GM23338 (cell line): ENCODE measurements around the gene PSMD12. TPM values are rescaled to one million over a fixed set of nuclear protein-coding genes. Genes with fewer than 3 reads are reported as not detected.

Experiments used
- ATAC-seq: fragments of 200-7000 bp; cut with Tn5 transposase; 3 replicates; pipeline ENCODE4 v1.9.1; 2020
- DNase-seq: peaks from one replicate; pipeline ENCODE4 v3.0.0-alpha.2; 2015; ENCODE audit warnings: low spot score
- H2AFZ ChIP-seq: fragments of 200-600 bp; sonication (generic); 2 replicates; pipeline ENCODE4 v1.8.0; 2016; ENCODE audit warnings: antibody characterized with exemption, mild to moderate bottlenecking, moderate library complexity
- H3F3A ChIP-seq: fragments of 200-600 bp; sonication (generic); replicated peaks from 2 replicates; pipeline ENCODE4 v1.8.0; 2017; ENCODE audit warnings: antibody characterized with exemption, mixed run types, low read depth
- H3K27ac ChIP-seq: fragments of 200-600 bp; sonication (generic); 2 replicates; pipeline ENCODE4 v1.6.1; 2016; ENCODE audit warnings: low read depth
- H3K27me3 ChIP-seq: fragments of 200-600 bp; sonication (generic); 2 replicates; pipeline ENCODE4 v1.8.0; 2016; ENCODE audit warnings: mild to moderate bottlenecking, mixed run types, moderate library complexity; ENCODE audit not compliant: insufficient read depth
- H3K36me3 ChIP-seq: fragments of 200-600 bp; sonication (generic); 2 replicates; pipeline ENCODE4 v1.8.0; 2016; ENCODE audit warnings: mild to moderate bottlenecking; ENCODE audit not compliant: insufficient read depth
- H3K4me1 ChIP-seq: fragments of 200-600 bp; sonication (generic); 2 replicates; pipeline ENCODE4 v1.8.0; 2016; ENCODE audit warnings: mild to moderate bottlenecking, moderate library complexity; ENCODE audit not compliant: insufficient read depth
- H3K4me2 ChIP-seq: fragments of 200-600 bp; sonication (generic); 2 replicates; pipeline ENCODE4 v1.7.1; 2017; ENCODE audit warnings: mixed run types
- H3K4me3 ChIP-seq: fragments of 200-600 bp; sonication (generic); 2 replicates; pipeline ENCODE4 v1.6.1; 2016; ENCODE audit warnings: mixed run types
- H3K79me2 ChIP-seq: fragments of 200-600 bp; sonication (generic); replicated peaks from 2 replicates; pipeline ENCODE4 v1.8.0; 2017; ENCODE audit warnings: mild to moderate bottlenecking; ENCODE audit not compliant: insufficient read depth
- H3K9me2 ChIP-seq: fragments of 200-600 bp; sonication (generic); 2 replicates; pipeline ENCODE4 v1.8.0; 2017; ENCODE audit not compliant: insufficient read depth
- H4K20me1 ChIP-seq: fragments of 200-600 bp; sonication (generic); replicated peaks from 2 replicates; pipeline ENCODE4 v1.8.0; 2017; ENCODE audit warnings: mild to moderate bottlenecking; ENCODE audit not compliant: insufficient read depth
- H3K27ac Mint-ChIP-seq: 2 replicates; pipeline ENCODE4 v1.8.0; 2020; ENCODE audit warnings: inconsistent platforms, mild to moderate bottlenecking, moderate library complexity, mixed read lengths
- H3K27me3 Mint-ChIP-seq: 3 replicates; pipeline ENCODE4 v1.8.0; 2022; ENCODE audit warnings: low read depth, mild to moderate bottlenecking, moderate library complexity, mixed read lengths, inconsistent platforms; ENCODE audit not compliant: insufficient read depth, poor library complexity
- H3K36me3 Mint-ChIP-seq: 3 replicates; pipeline ENCODE4 v1.8.0; 2021; ENCODE audit warnings: low read depth, mild to moderate bottlenecking, inconsistent platforms, moderate library complexity, mixed read lengths
- H3K4me1 Mint-ChIP-seq: 3 replicates; pipeline ENCODE4 v1.8.0; 2020; ENCODE audit warnings: mild to moderate bottlenecking, inconsistent platforms, mixed read lengths
- H3K4me3 Mint-ChIP-seq: 3 replicates; pipeline ENCODE4 v1.8.0; 2021; ENCODE audit warnings: moderate library complexity, mild to moderate bottlenecking, inconsistent platforms, mixed read lengths
- H3K9me3 Mint-ChIP-seq: 3 replicates; pipeline ENCODE4 v1.8.0; 2020; ENCODE audit warnings: moderate library complexity, mild to moderate bottlenecking, inconsistent platforms, mixed read lengths
- CREB1 ChIP-seq: fragments of 250-450 bp; sonication (Bioruptor Pico); IDR thresholded peaks from 2 replicates; pipeline ENCODE4 v1.5.0; 2020; ENCODE audit warnings: low read depth, mild to moderate bottlenecking, moderate library complexity
- CTCF ChIP-seq, 2 experiments: fragments of 200-600 bp in 1 of 2; sonication (generic) in 1 of 2; conservative IDR thresholded peaks; 2 replicates each; pipeline versions ENCODE4 v1.5.1 to v1.6.1; 2016 to 2017; ENCODE audit warnings: antibody characterized with exemption in 2 of 2, low read depth in 2 of 2, mild to moderate bottlenecking in 2 of 2, moderate library complexity in 1 of 2
- ETS1 ChIP-seq: IDR thresholded peaks from 2 replicates; pipeline ENCODE4 v1.6.1; 2016; ENCODE audit warnings: antibody characterized with exemption
- EZH2 ChIP-seq: fragments of 200-600 bp; sonication (generic); IDR thresholded peaks from one replicate; pipeline ENCODE4 v1.8.0; 2017; ENCODE audit warnings: antibody characterized with exemption, mild to moderate bottlenecking, low read depth; ENCODE audit not compliant: unreplicated experiment
- EZH2phosphoT487 ChIP-seq: fragments of 200-600 bp; sonication (generic); IDR thresholded peaks from one replicate; pipeline ENCODE4 v1.8.1; 2018; ENCODE audit warnings: antibody characterized with exemption; ENCODE audit not compliant: unreplicated experiment
- JUNB ChIP-seq: IDR thresholded peaks from one replicate; pipeline ENCODE4 v1.6.1; 2016; ENCODE audit warnings: antibody characterized with exemption; ENCODE audit not compliant: unreplicated experiment
- NANOG ChIP-seq: IDR thresholded peaks from 2 replicates; pipeline ENCODE4 v1.6.1; 2016; ENCODE audit warnings: antibody characterized with exemption, borderline replicate concordance
- POLR2AphosphoS5 ChIP-seq: IDR thresholded peaks from 2 replicates; pipeline ENCODE4 v1.6.1; 2016; ENCODE audit warnings: antibody characterized with exemption, low read depth
- STAT1 ChIP-seq: IDR thresholded peaks from one replicate; pipeline ENCODE4 v1.6.1; 2016; ENCODE audit warnings: antibody characterized with exemption; ENCODE audit not compliant: unreplicated experiment
- ZNF114 ChIP-seq: fragments of 250-450 bp; sonication (Bioruptor Pico); IDR thresholded peaks from 2 replicates; pipeline ENCODE4 v1.5.0; 2020; ENCODE audit warnings: mild to moderate bottlenecking, moderate library complexity
- ZNF462 ChIP-seq: fragments of 250-450 bp; sonication (Bioruptor Pico); IDR thresholded peaks from 2 replicates; pipeline ENCODE4 v1.5.0; 2020; ENCODE audit warnings: mild to moderate bottlenecking, moderate library complexity
- polyA plus RNA-seq: library from polyadenylated mRNA; unstranded; fragments of >200 nt; fragmentation: Nextera tagmentation; extraction: Ambion mirVana; gene quantifications from 2 replicates; pipeline ENCODE4 v1.2.1, GENCODE V29; 2016
- total RNA-seq: library from RNA; depleted of rRNA; stranded (reverse); fragments of >200 nt; shearing (Covaris generic); gene quantifications from 2 replicates; pipeline ENCODE4 v1.2.3, GENCODE V29; 2014

Gene PSMD12
- total and polyA plus RNA-seq, 2 experiments from 2014 or later = 73.7 to 146 TPM

- Histone ChIP-seq H3K4me1 (peaks cover 16% of the 10 kb centered on the region), H3K27me3 (no peaks in the 10 kb centered on the region), H3K4me2 (peak overlapping the region; percentile 96), H3K27ac (peak overlapping the region; percentile 85), H2AFZ (peak overlapping the region; percentile 78; the same call in 1 of the 2 replicates), H3K36me3 (no peaks in the 10 kb centered on the region), H3K79me2 (peaks cover 60% of the 10 kb centered on the region), H3F3A (peaks cover 21% of the 10 kb centered on the region; the same call in 1 of the 2 replicates), H3K4me3 (peak overlapping the region; percentile 91), H4K20me1 (no peaks in the 10 kb centered on the region), H3K9me2 (no peaks in the 10 kb centered on the region)
- DNase-seq (no peak), ATAC-seq (no peak)
- H3K27me3 Mint-ChIP-seq = peaks cover 15% of the 10 kb centered on the region
- peak overlapping the region; percentile 83 for H3K4me3 Mint-ChIP-seq
- H3K9me3 Mint-ChIP-seq = peaks cover 9% of the 10 kb centered on the region; the same call in 2 of the 3 replicates
- H3K36me3 Mint-ChIP-seq = peaks cover 40% of the 10 kb centered on the region
- H3K4me1 Mint-ChIP-seq = peaks cover 36% of the 10 kb centered on the region
- peak overlapping the region; percentile 54; the same call in 1 of the 2 replicates for H3K27ac Mint-ChIP-seq
- TF ChIP-seq ZNF114 (CRISPR knock-in tag) (no peak), CREB1 (CRISPR knock-in tag) (no peak), POLR2AphosphoS5 (no peak), STAT1 (no peak), JUNB (no peak), NANOG (no peak), EZH2phosphoT487 (no peak)
Measured at GRCh38 chr17:67379251-67379630, 12.9 kb upstream of the PSMD12 start.

GRCh38 chr17:67378454-67379250, 12.3 kb upstream of the PSMD12 start:
- Histone ChIP-seq H3K36me3 (no peaks in the 10 kb centered on the region), H3F3A (peaks cover 21% of the 10 kb centered on the region; the same call in 1 of the 2 replicates), H3K79me2 (peaks cover 54% of the 10 kb centered on the region), H3K27me3 (no peaks in the 10 kb centered on the region), H3K9me2 (no peaks in the 10 kb centered on the region), H3K4me1 (peaks cover 16% of the 10 kb centered on the region), H2AFZ (peak overlapping the region; percentile 99), H3K27ac (peak overlapping the region; percentile 85), H3K4me3 (peak overlapping the region; percentile 91), H3K4me2 (peak overlapping the region; percentile 96), H4K20me1 (no peaks in the 10 kb centered on the region)
- Mint-ChIP-seq H3K9me3 (peaks cover 9% of the 10 kb centered on the region; the same call in 2 of the 3 replicates), H3K4me1 (peaks cover 36% of the 10 kb centered on the region), H3K4me3 (peak overlapping the region; percentile 83), H3K36me3 (peaks cover 34% of the 10 kb centered on the region), H3K27me3 (peaks cover 15% of the 10 kb centered on the region), H3K27ac (peak overlapping the region; percentile 54; the same call in 1 of the 2 replicates)
- peak; percentile 90 for DNase-seq
- ATAC-seq = peak; percentile 47
- TF ChIP-seq NANOG (no peak), ETS1 (no peak), EZH2 (no peak), EZH2phosphoT487 (no peak), ZNF462 (no peak), JUNB (no peak), STAT1 (no peak), CTCF (conservative IDR thresholded peaks at IDR 0.05; ENCODE audit: low read depth in 2 of 2) (peak; percentile 31 to 76; a peak in 3 of 4 replicates)
